Fibroblast of lung (primary cell): Measurements from ENCODE around the gene SYN1.

Experiments
- EZH2 ChIP-seq: IDR thresholded peaks from 2 replicates; pipeline ENCODE4 v1.5.1; 2012; ENCODE audit warnings: low read length, control low read depth, mild to moderate bottlenecking; ENCODE audit errors: missing control alignments
- TF ChIP-seq, protein P1 (sequence below), 2 donors: IDR thresholded peaks in 1 of 2; conservative IDR thresholded peaks in 1 of 2; 1 replicate in 1 of 2; 2 replicates in 1 of 2; pipeline ENCODE4 v1.5.1; 2011 to 2012; ENCODE audit warnings: low read length in 2 of 2, control low read depth in 1 of 2, inconsistent platforms in 1 of 2, low read depth in 1 of 2, mild to moderate bottlenecking in 1 of 2

DNA sequence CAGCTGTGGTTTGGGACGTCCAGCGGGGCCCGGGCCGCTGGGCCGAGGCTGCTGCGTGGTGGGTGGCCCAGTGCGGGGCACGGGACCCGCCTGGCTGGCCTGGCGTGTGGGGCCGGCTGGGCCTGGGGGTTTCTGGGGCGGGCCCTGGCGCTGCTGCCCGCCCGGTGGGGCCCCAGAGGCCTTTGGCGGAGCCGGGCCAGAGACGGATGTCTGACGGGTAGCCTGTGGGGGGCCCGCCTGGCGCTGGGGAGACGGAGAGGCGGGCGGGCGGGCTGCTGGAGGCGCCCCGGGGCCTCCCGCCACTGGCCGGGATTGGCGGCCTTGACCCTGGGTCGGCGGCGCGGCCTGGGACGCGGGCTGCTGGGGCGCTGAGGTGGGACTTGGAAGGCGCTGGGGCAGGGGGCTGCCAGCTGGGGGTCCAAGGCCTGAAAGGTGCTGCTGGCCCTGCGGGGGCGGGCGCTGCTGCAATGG lies 45.5 kb downstream of the SYN1 start:
- TF ChIP-seq, protein P1, sequence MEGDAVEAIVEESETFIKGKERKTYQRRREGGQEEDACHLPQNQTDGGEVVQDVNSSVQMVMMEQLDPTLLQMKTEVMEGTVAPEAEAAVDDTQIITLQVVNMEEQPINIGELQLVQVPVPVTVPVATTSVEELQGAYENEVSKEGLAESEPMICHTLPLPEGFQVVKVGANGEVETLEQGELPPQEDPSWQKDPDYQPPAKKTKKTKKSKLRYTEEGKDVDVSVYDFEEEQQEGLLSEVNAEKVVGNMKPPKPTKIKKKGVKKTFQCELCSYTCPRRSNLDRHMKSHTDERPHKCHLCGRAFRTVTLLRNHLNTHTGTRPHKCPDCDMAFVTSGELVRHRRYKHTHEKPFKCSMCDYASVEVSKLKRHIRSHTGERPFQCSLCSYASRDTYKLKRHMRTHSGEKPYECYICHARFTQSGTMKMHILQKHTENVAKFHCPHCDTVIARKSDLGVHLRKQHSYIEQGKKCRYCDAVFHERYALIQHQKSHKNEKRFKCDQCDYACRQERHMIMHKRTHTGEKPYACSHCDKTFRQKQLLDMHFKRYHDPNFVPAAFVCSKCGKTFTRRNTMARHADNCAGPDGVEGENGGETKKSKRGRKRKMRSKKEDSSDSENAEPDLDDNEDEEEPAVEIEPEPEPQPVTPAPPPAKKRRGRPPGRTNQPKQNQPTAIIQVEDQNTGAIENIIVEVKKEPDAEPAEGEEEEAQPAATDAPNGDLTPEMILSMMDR (conservative IDR thresholded peaks at IDR 0.05 in 1 of 2, IDR thresholded peaks at IDR 0.05 in 1 of 2; ENCODE audit: low read depth in 1 of 2, low read length in 2 of 2) = no peak
- TF ChIP-seq EZH2 = no peak
